ENCODE data around the gene ALK. TPM values are rescaled to one million over a fixed set of nuclear protein-coding genes. Genes with fewer than 3 reads are reported as not detected.

The ALK gene
- total RNA-seq, 2 donors from 2014 or later = 0.19 TPM; not detected in 1

GRCh38 chr2:29819570-29819969 is 101.8 kb downstream of the ALK start:
- no peak for DNase-seq
- Histone ChIP-seq H3K27ac (no peak overlapping the region), H3K27me3 (no peaks in the 10 kb centered on the region), H3K4me3 (no peak overlapping the region), H3K4me1 (no peaks in the 10 kb centered on the region), H3K9me3 (no peaks in the 10 kb centered on the region), H3K9ac (ENCODE audit: low read depth in 2 of 2, low read length in 2 of 2) (no peak overlapping the region), H3K36me3 (no peaks in the 10 kb centered on the region)
- intact Hi-C loops (cut with DNase I) = no loop called here
- no peak for TF ChIP-seq CTCF (IDR thresholded peaks at IDR 0.05)

- H3K27me3 ChIP-seq = no peaks in the 10 kb centered on the region
- DNase-seq = no peak
- no peaks in the 10 kb centered on the region for H3K4me1 ChIP-seq
- no peak overlapping the region for H3K4me3 ChIP-seq
- intact Hi-C loops (cut with DNase I) = no loop called here
- H3K27ac ChIP-seq = no peak overlapping the region
- H3K9me3 ChIP-seq = no peaks in the 10 kb centered on the region
- H3K36me3 ChIP-seq = no peaks in the 10 kb centered on the region
- TF ChIP-seq CTCF (IDR thresholded peaks at IDR 0.05) = no peak
- H3K9ac ChIP-seq (ENCODE audit: low read depth in 2 of 2, low read length in 2 of 2) = no peak overlapping the region
Observed at GRCh38 chr2:29817801-29818680, 103.3 kb downstream of the ALK start.

- no peaks in the 10 kb centered on the region for H3K9me3 ChIP-seq
- no peak for TF ChIP-seq CTCF (IDR thresholded peaks at IDR 0.05)
Observed at GRCh38 chr2:29817299-29817698, 104.1 kb downstream of the ALK start.

GRCh38 chr2:29816651-29817050 is 104.7 kb downstream of the ALK start:
- Histone ChIP-seq H3K4me1 (no peaks in the 10 kb centered on the region), H3K4me3 (no peak overlapping the region), H3K27me3 (no peaks in the 10 kb centered on the region), H3K9me3 (no peaks in the 10 kb centered on the region), H3K9ac (ENCODE audit: low read depth in 2 of 2, low read length in 2 of 2) (no peak overlapping the region), H3K27ac (no peak overlapping the region), H3K36me3 (no peaks in the 10 kb centered on the region)
- no peak for DNase-seq
- intact Hi-C loops (cut with DNase I) = no loop called here
- TF ChIP-seq CTCF (IDR thresholded peaks at IDR 0.05) = no peak

More at GRCh38 chr2:29817299-29817698, 104.1 kb downstream of the ALK start:
- Histone ChIP-seq H3K4me1 (no peaks in the 10 kb centered on the region), H3K9ac (ENCODE audit: low read depth in 2 of 2, low read length in 2 of 2) (no peak overlapping the region), H3K27ac (no peak overlapping the region), H3K27me3 (no peaks in the 10 kb centered on the region), H3K4me3 (no peak overlapping the region), H3K36me3 (no peaks in the 10 kb centered on the region)
- intact Hi-C loops (cut with DNase I) = no loop called here
- no peak for DNase-seq

GRCh38 chr2:29811378-29811777 is 110.0 kb downstream of the ALK start:
- Histone ChIP-seq H3K4me1 (no peaks in the 10 kb centered on the region), H3K27me3 (no peaks in the 10 kb centered on the region), H3K36me3 (no peaks in the 10 kb centered on the region), H3K27ac (no peak overlapping the region), H3K9ac (ENCODE audit: low read depth in 2 of 2, low read length in 2 of 2) (no peak overlapping the region), H3K9me3 (no peaks in the 10 kb centered on the region), H3K4me3 (no peak overlapping the region)
- TF ChIP-seq CTCF (IDR thresholded peaks at IDR 0.05) = no peak
- no peak for DNase-seq
- intact Hi-C loops (cut with DNase I) = no loop called here

Measured in colonic mucosa (tissue), 4 donors.